Stomach smooth muscle (tissue), 2 donors: Measurements from ENCODE around the gene TAF12.
"Not testable (repeated sequence)": the region's sequence is repeated elsewhere in the genome, so short reads cannot be mapped to it uniquely, and the experiment has no call there.

Source experiments
- H3K27ac ChIP-seq: one replicate; pipeline ENCODE4 v1.7.0; 2013; ENCODE audit warnings: mild to moderate bottlenecking, low read length, inconsistent platforms
- H3K27me3 ChIP-seq, 2 donors: one replicate each; pipeline ENCODE4 v1.7.0; 2013; ENCODE audit warnings: low read length in 2 of 2; ENCODE audit not compliant: insufficient read depth in 2 of 2, control insufficient read depth in 1 of 2
- H3K36me3 ChIP-seq, 2 donors: one replicate each; pipeline ENCODE4 v1.7.0; 2013; ENCODE audit warnings: low read length in 2 of 2; ENCODE audit not compliant: control insufficient read depth in 2 of 2, insufficient read depth in 2 of 2
- H3K4me1 ChIP-seq: one replicate; pipeline ENCODE4 v1.7.0; 2013; ENCODE audit warnings: low read length; ENCODE audit not compliant: control insufficient read depth, insufficient read depth
- H3K4me3 ChIP-seq, 2 donors: one replicate each; pipeline ENCODE4 v1.7.0; 2013; ENCODE audit warnings: low read length in 2 of 2
- H3K9ac ChIP-seq, 2 donors: one replicate each; pipeline ENCODE4 v1.7.0; 2013; ENCODE audit warnings: low read length in 2 of 2, mild to moderate bottlenecking in 1 of 2
- H3K9me3 ChIP-seq, 2 donors: one replicate each; pipeline ENCODE4 v1.7.0; 2013; ENCODE audit warnings: low read length in 2 of 2; ENCODE audit not compliant: control insufficient read depth in 2 of 2
- donor health status: healthy.
- donor health status: Pancreatic carcinoma.

The TAF12 gene

GRCh38 chr1:28642847-28643635 lies at the start of gene TAF12:
TAF12 (minus strand) TSS chr1:28643067; CDS start chr1:28622081, 20,986 bp downstream.
- no peaks in the 10 kb centered on the region for H3K9me3 ChIP-seq

GRCh38 chr1:28691627-28692026 lies 48.8 kb upstream of the TAF12 start:
- H3K36me3 ChIP-seq, H3K9ac ChIP-seq, H3K27ac ChIP-seq, H3K4me3 ChIP-seq, H3K4me1 ChIP-seq, H3K9me3 ChIP-seq, H3K27me3 ChIP-seq: not testable (repeated sequence)

More at GRCh38 chr1:28642847-28643635, at the start of gene TAF12:
- Histone ChIP-seq H3K4me3 (peak within 1 kb of the TSS; percentile 85 to 100), H3K36me3 (no peaks in the 10 kb centered on the region), H3K4me1 (peaks cover 22% of the 10 kb centered on the region), H3K27me3 (no peaks in the 10 kb centered on the region), H3K27ac (peak within 1 kb of the TSS; percentile 90), H3K9ac (peak within 1 kb of the TSS; percentile 75 to 98)

GRCh38 chr1:28684937-28685336 lies 42.1 kb upstream of the TAF12 start:
- H3K36me3 ChIP-seq = peaks cover 7 to 8% of the 10 kb centered on the region in 2 donors
- no peaks in the 10 kb centered on the region for H3K9me3 ChIP-seq
- H3K4me3 ChIP-seq = no peak overlapping the region
- H3K9ac ChIP-seq = no peak overlapping the region
- no peaks in the 10 kb centered on the region for H3K27me3 ChIP-seq
- H3K4me1 ChIP-seq = no peaks in the 10 kb centered on the region
- no peak overlapping the region for H3K27ac ChIP-seq

- no peaks in the 10 kb centered on the region for H3K4me1 ChIP-seq
- no peaks in the 10 kb centered on the region for H3K9me3 ChIP-seq
- H3K27ac ChIP-seq = no peak overlapping the region
- no peaks in the 10 kb centered on the region for H3K27me3 ChIP-seq
- no peak overlapping the region for H3K4me3 ChIP-seq
- H3K36me3 ChIP-seq = peaks cover 7 to 8% of the 10 kb centered on the region in 2 donors
- no peak overlapping the region for H3K9ac ChIP-seq
These were observed 40.0 kb upstream of the TAF12 start for GRCh38 chr1:28682840-28683239.

- Histone ChIP-seq H3K4me1 (no peaks in the 10 kb centered on the region), H3K27me3 (no peaks in the 10 kb centered on the region), H3K9me3 (no peaks in the 10 kb centered on the region), H3K36me3 (peaks cover 4 to 7% of the 10 kb centered on the region in 2 donors), H3K4me3 (no peak overlapping the region), H3K27ac (no peak overlapping the region), H3K9ac (no peak overlapping the region)
These were observed 37.3 kb upstream of the TAF12 start for GRCh38 chr1:28680151-28680550.

- Histone ChIP-seq H3K9me3 (no peaks in the 10 kb centered on the region), H3K27ac (no peak overlapping the region), H3K36me3 (no peaks in the 10 kb centered on the region), H3K27me3 (no peaks in the 10 kb centered on the region), H3K4me1 (no peaks in the 10 kb centered on the region), H3K9ac (no peak overlapping the region), H3K4me3 (no peak overlapping the region)
These were observed 33.0 kb upstream of the TAF12 start for GRCh38 chr1:28675924-28676257.

GRCh38 chr1:28672971-28673370 lies 30.1 kb upstream of the TAF12 start:
- H3K27ac ChIP-seq, H3K4me3 ChIP-seq, H3K9me3 ChIP-seq, H3K9ac ChIP-seq, H3K36me3 ChIP-seq, H3K27me3 ChIP-seq: not testable (repeated sequence)
- peaks cover 10% of the 10 kb centered on the region for H3K4me1 ChIP-seq

GRCh38 chr1:28671254-28671780 lies 28.4 kb upstream of the TAF12 start:
- no peaks in the 10 kb centered on the region for H3K27me3 ChIP-seq
- H3K4me1 ChIP-seq = peaks cover 15% of the 10 kb centered on the region
- no peak overlapping the region for H3K9ac ChIP-seq
- no peaks in the 10 kb centered on the region for H3K9me3 ChIP-seq
- no peak overlapping the region for H3K4me3 ChIP-seq
- no peaks in the 10 kb centered on the region for H3K36me3 ChIP-seq
- H3K27ac ChIP-seq = no peak overlapping the region

GRCh38 chr1:28668956-28669723 lies 26.3 kb upstream of the TAF12 start:
- peak overlapping the region; percentile 92 for H3K27ac ChIP-seq
- peak overlapping the region; percentile 83 to 96 for H3K4me3 ChIP-seq
- H3K9me3 ChIP-seq = no peaks in the 10 kb centered on the region
- no peaks in the 10 kb centered on the region for H3K36me3 ChIP-seq
- peak overlapping the region; percentile 98 to 99 for H3K9ac ChIP-seq
- peaks cover 15% of the 10 kb centered on the region for H3K4me1 ChIP-seq
- H3K27me3 ChIP-seq = no peaks in the 10 kb centered on the region

GRCh38 chr1:28668191-28668955 lies 25.5 kb upstream of the TAF12 start, which contains the start of gene GMEB1:
GMEB1 (plus strand) TSS chr1:28668784; CDS start chr1:28683613, 14,829 bp downstream.
- H3K9ac ChIP-seq = peak within 1 kb of the TSS; percentile 98 to 99

More at GRCh38 chr1:28668191-28668955, 25.5 kb upstream of the TAF12 start, which contains the start of gene GMEB1:
- Histone ChIP-seq H3K4me1 (peaks cover 15% of the 10 kb centered on the region), H3K27me3 (no peaks in the 10 kb centered on the region), H3K36me3 (no peaks in the 10 kb centered on the region), H3K4me3 (peak within 1 kb of the TSS; percentile 83 to 96), H3K9me3 (no peaks in the 10 kb centered on the region), H3K27ac (peak within 1 kb of the TSS; percentile 95)
